ENCODE data around the gene FAM20A. TPM values are rescaled to one million over a fixed set of nuclear protein-coding genes. Genes with fewer than 3 reads are reported as not detected.
"Not testable (repeated sequence)": the region's sequence is repeated elsewhere in the genome, so short reads cannot be mapped to it uniquely, and the experiment has no call there.

The FAM20A gene
- total RNA-seq, 2 donors from 2014 or later = 0.42 TPM; not detected in 1

GRCh38 chr17:68592682-68593641 lies 8.2 kb downstream of the FAM20A start:
- Mint-ChIP-seq H3K36me3 (ENCODE audit: low read depth) (peaks cover 3% of the 10 kb centered on the region), H3K4me3 (no peak overlapping the region), H3K27ac (no peak overlapping the region), H3K4me1 (peaks cover 7% of the 10 kb centered on the region), H3K27me3 (peaks cover 80% of the 10 kb centered on the region)
- DNase-seq = no peak
- H3K9me3 ChIP-seq (ENCODE audit: control insufficient read depth, low read length, poor library complexity, severe bottlenecking) = no peaks in the 10 kb centered on the region
- ATAC-seq = no peak

GRCh38 chr17:68592009-68592408 lies 9.2 kb downstream of the FAM20A start:
- Mint-ChIP-seq H3K36me3 (ENCODE audit: low read depth) (peaks cover 5% of the 10 kb centered on the region), H3K27me3 (peaks cover 80% of the 10 kb centered on the region), H3K4me3 (no peak overlapping the region), H3K27ac (no peak overlapping the region), H3K4me1 (peaks cover 7% of the 10 kb centered on the region)
- ATAC-seq (no peak), DNase-seq (no peak)
- H3K9me3 ChIP-seq (ENCODE audit: control insufficient read depth, low read length, poor library complexity, severe bottlenecking) = no peaks in the 10 kb centered on the region

GRCh38 chr17:68591583-68591982 lies 9.6 kb downstream of the FAM20A start:
- Mint-ChIP-seq H3K4me1 (peaks cover 7% of the 10 kb centered on the region), H3K4me3 (no peak overlapping the region), H3K36me3 (ENCODE audit: low read depth) (peaks cover 5% of the 10 kb centered on the region), H3K27me3 (peaks cover 79% of the 10 kb centered on the region), H3K27ac (no peak overlapping the region)
- no peak for ATAC-seq
- H3K9me3 ChIP-seq (ENCODE audit: control insufficient read depth, low read length, poor library complexity, severe bottlenecking) = no peaks in the 10 kb centered on the region
- no peak for DNase-seq

GRCh38 chr17:68589086-68589485 lies 12.1 kb downstream of the FAM20A start:
- no peak for ATAC-seq
- H3K27ac Mint-ChIP-seq = no peak overlapping the region

GRCh38 chr17:68588362-68588761 lies 12.8 kb downstream of the FAM20A start:
- H3K4me3 Mint-ChIP-seq = no peak overlapping the region
- H3K36me3 Mint-ChIP-seq (ENCODE audit: low read depth) = peaks cover 5% of the 10 kb centered on the region
- no peak overlapping the region for H3K27ac Mint-ChIP-seq
- DNase-seq (no peak), ATAC-seq (no peak)
- H3K9me3 ChIP-seq (ENCODE audit: control insufficient read depth, low read length, poor library complexity, severe bottlenecking) = no peaks in the 10 kb centered on the region
- no peaks in the 10 kb centered on the region for H3K4me1 Mint-ChIP-seq
- H3K27me3 Mint-ChIP-seq = peaks cover 55% of the 10 kb centered on the region

More at GRCh38 chr17:68589086-68589485, 12.1 kb downstream of the FAM20A start:
- no peaks in the 10 kb centered on the region for H3K4me1 Mint-ChIP-seq
- peaks cover 59% of the 10 kb centered on the region for H3K27me3 Mint-ChIP-seq
- DNase-seq = no peak
- H3K36me3 Mint-ChIP-seq (ENCODE audit: low read depth) = peaks cover 5% of the 10 kb centered on the region
- no peaks in the 10 kb centered on the region for H3K9me3 ChIP-seq (ENCODE audit: control insufficient read depth, low read length, poor library complexity, severe bottlenecking)
- H3K4me3 Mint-ChIP-seq = no peak overlapping the region

GRCh38 chr17:68587847-68588246 lies 13.3 kb downstream of the FAM20A start:
- Mint-ChIP-seq H3K27ac (no peak overlapping the region), H3K4me1 (no peaks in the 10 kb centered on the region), H3K36me3 (ENCODE audit: low read depth) (peaks cover 5% of the 10 kb centered on the region), H3K4me3 (no peak overlapping the region), H3K27me3 (peaks cover 54% of the 10 kb centered on the region)
- no peaks in the 10 kb centered on the region for H3K9me3 ChIP-seq (ENCODE audit: control insufficient read depth, low read length, poor library complexity, severe bottlenecking)
- ATAC-seq = no peak
- DNase-seq = no peak

GRCh38 chr17:68587026-68587425 lies 14.1 kb downstream of the FAM20A start:
- no peak overlapping the region for H3K27ac Mint-ChIP-seq
- ATAC-seq (no peak), DNase-seq (no peak)
- H3K4me1 Mint-ChIP-seq = no peaks in the 10 kb centered on the region
- H3K9me3 ChIP-seq (ENCODE audit: control insufficient read depth, low read length, poor library complexity, severe bottlenecking) = no peaks in the 10 kb centered on the region
- H3K27me3 Mint-ChIP-seq = peaks cover 49% of the 10 kb centered on the region
- H3K36me3 Mint-ChIP-seq (ENCODE audit: low read depth) = peaks cover 5% of the 10 kb centered on the region
- H3K4me3 Mint-ChIP-seq = no peak overlapping the region

- no peaks in the 10 kb centered on the region for H3K9me3 ChIP-seq (ENCODE audit: control insufficient read depth, low read length, poor library complexity, severe bottlenecking)
- Mint-ChIP-seq H3K4me3 (no peak overlapping the region), H3K4me1 (no peaks in the 10 kb centered on the region), H3K36me3 (ENCODE audit: low read depth) (peaks cover 2% of the 10 kb centered on the region), H3K27me3 (peaks cover 40% of the 10 kb centered on the region), H3K27ac (no peak overlapping the region)
- DNase-seq (no peak), ATAC-seq (no peak)
Measured at GRCh38 chr17:68585643-68586042, 15.5 kb downstream of the FAM20A start.

- peaks cover 2% of the 10 kb centered on the region for H3K36me3 Mint-ChIP-seq (ENCODE audit: low read depth)
- DNase-seq (no peak), ATAC-seq (no peak)
- no peaks in the 10 kb centered on the region for H3K9me3 ChIP-seq (ENCODE audit: control insufficient read depth, low read length, poor library complexity, severe bottlenecking)
- H3K4me3 Mint-ChIP-seq = no peak overlapping the region
- peaks cover 44% of the 10 kb centered on the region for H3K27me3 Mint-ChIP-seq
- no peaks in the 10 kb centered on the region for H3K4me1 Mint-ChIP-seq
- no peak overlapping the region for H3K27ac Mint-ChIP-seq
Measured at GRCh38 chr17:68584581-68585303, 16.4 kb downstream of the FAM20A start.

GRCh38 chr17:68582867-68583266 lies 18.3 kb downstream of the FAM20A start:
- H3K9me3 ChIP-seq (ENCODE audit: control insufficient read depth, low read length, poor library complexity, severe bottlenecking); DNase-seq; H3K36me3 Mint-ChIP-seq (ENCODE audit: low read depth); H3K4me1 Mint-ChIP-seq; H3K27ac Mint-ChIP-seq; ATAC-seq; H3K4me3 Mint-ChIP-seq: not testable (repeated sequence)
- H3K27me3 Mint-ChIP-seq = peaks cover 39% of the 10 kb centered on the region

GRCh38 chr17:68581863-68582645 lies 19.1 kb downstream of the FAM20A start:
- H3K27ac Mint-ChIP-seq = no peak overlapping the region
- no peak for ATAC-seq
- DNase-seq = no peak
- H3K9me3 ChIP-seq (ENCODE audit: control insufficient read depth, low read length, poor library complexity, severe bottlenecking) = no peaks in the 10 kb centered on the region
- H3K4me3 Mint-ChIP-seq = no peak overlapping the region
- no peaks in the 10 kb centered on the region for H3K36me3 Mint-ChIP-seq (ENCODE audit: low read depth)
- peaks cover 36% of the 10 kb centered on the region for H3K27me3 Mint-ChIP-seq
- no peaks in the 10 kb centered on the region for H3K4me1 Mint-ChIP-seq

- no peak overlapping the region for H3K4me3 Mint-ChIP-seq
Measured at GRCh38 chr17:68580236-68580770, 20.9 kb downstream of the FAM20A start.

More at GRCh38 chr17:68580236-68580770, 20.9 kb downstream of the FAM20A start:
- no peak for DNase-seq
- Mint-ChIP-seq H3K27ac (no peak overlapping the region), H3K27me3 (peaks cover 32% of the 10 kb centered on the region), H3K36me3 (ENCODE audit: low read depth) (peaks cover 2% of the 10 kb centered on the region), H3K4me1 (peaks cover 2% of the 10 kb centered on the region)
- H3K9me3 ChIP-seq (ENCODE audit: control insufficient read depth, low read length, poor library complexity, severe bottlenecking) = no peaks in the 10 kb centered on the region
- ATAC-seq = no peak

All from T-helper 17 cell (primary cell).